Caco-2 (cell line): ENCODE data around the gene CUEDC2. TPM values are rescaled to one million over a fixed set of nuclear protein-coding genes. Genes with fewer than 3 reads are reported as not detected.

Experiments
- BruUV-seq: library from RNA; stranded (reverse); fragments of 400-500 nt; replicated peaks from 2 replicates; lab custom pipeline; 2021; lab: Mats Ljungman, UMichigan
- CTCF ChIA-PET: fragments of 300-600 bp; sonication (Branson Sonifier 250); formaldehyde crosslinking; loops from one replicate; lab custom pipeline; 2022; ENCODE audit warnings: antibody characterized with exemption; lab: Charles Lee
- POLR2A ChIA-PET: fragments of 300-600 bp; sonication (Branson Sonifier 250); formaldehyde crosslinking; loops from one replicate; lab custom pipeline; 2022; ENCODE audit warnings: antibody characterized with exemption; lab: Charles Lee
- DNase-seq, 2 experiments: peaks; one replicate each; pipeline versions ENCODE4 v3.0.0 to v3.0.0-alpha.2; 2020 to 2022
- H3K27me3 ChIP-seq: replicated peaks from 2 replicates; pipeline ENCODE4 v1.6.0; 2011; ENCODE audit warnings: low read length; ENCODE audit not compliant: control insufficient read depth, insufficient read depth
- H3K36me3 ChIP-seq: 2 replicates; pipeline ENCODE4 v1.5.1; 2011; ENCODE audit warnings: low read length; ENCODE audit not compliant: control insufficient read depth, insufficient read depth
- H3K4me1 ChIP-seq: fragments of 250-450 bp; sonication (Bioruptor Pico); 2 replicates; pipeline ENCODE4 v1.5.1; 2020; ENCODE audit warnings: mild to moderate bottlenecking
- H3K4me3 ChIP-seq: 2 replicates; pipeline ENCODE4 v1.5.1; 2011; ENCODE audit warnings: low read depth, mild to moderate bottlenecking, control low read depth, low read length
- H3K9me3 ChIP-seq: fragments of 250-450 bp; sonication (Bioruptor Pico); 2 replicates; pipeline ENCODE4 v1.5.1; 2020; ENCODE audit warnings: mild to moderate bottlenecking, moderate library complexity
- H3K27ac Mint-ChIP-seq: one replicate; pipeline ENCODE4 v1.8.0; 2022; ENCODE audit warnings: mixed read lengths; ENCODE audit not compliant: unreplicated experiment
- H3K27me3 Mint-ChIP-seq: one replicate; pipeline ENCODE4 v1.8.0; 2022; ENCODE audit warnings: mixed read lengths; ENCODE audit not compliant: insufficient read depth, unreplicated experiment
- H3K36me3 Mint-ChIP-seq: one replicate; pipeline ENCODE4 v1.8.0; 2022; ENCODE audit warnings: mild to moderate bottlenecking, mixed read lengths; ENCODE audit not compliant: insufficient read depth, unreplicated experiment
- H3K4me1 Mint-ChIP-seq: one replicate; pipeline ENCODE4 v1.8.0; 2022; ENCODE audit warnings: low read depth, mixed read lengths; ENCODE audit not compliant: unreplicated experiment
- H3K4me3 Mint-ChIP-seq: one replicate; pipeline ENCODE4 v1.8.0; 2022; ENCODE audit warnings: mild to moderate bottlenecking, moderate library complexity, mixed read lengths; ENCODE audit not compliant: unreplicated experiment
- H3K9me3 Mint-ChIP-seq: one replicate; pipeline ENCODE4 v1.8.0; 2022; ENCODE audit warnings: mixed read lengths; ENCODE audit not compliant: unreplicated experiment
- intact Hi-C: fragments of 100-400 bp; cut with micrococcal nuclease; formaldehyde crosslinking; loops from one replicate; pipeline ENCODE4 v1.10.0; 2022; ENCODE audit not compliant: unreplicated experiment
- total RNA-seq: library from RNA; stranded (reverse); gene quantifications from 2 replicates; pipeline ENCODE4 v1.2.3, GENCODE V29; 2022
- TF ChIP-seq, protein P1 (sequence below), 2 experiments: fragments of 200-600 bp in 1 of 2; IDR thresholded peaks; 1 replicate in 1 of 2; 2 replicates in 1 of 2; pipeline versions ENCODE4 v1.5.1 to v1.8.0; 2011 to 2022; ENCODE audit warnings: antibody characterized with exemption in 1 of 2, control low read depth in 1 of 2, inconsistent platforms in 1 of 2, low read depth in 1 of 2, low read length in 1 of 2, mild to moderate bottlenecking in 1 of 2, moderate library complexity in 1 of 2; ENCODE audit not compliant: insufficient read depth in 1 of 2, severe bottlenecking in 1 of 2, unreplicated experiment in 1 of 2

CUEDC2 gene
- total RNA-seq, 1 experiment from 2014 or later = 32.1 TPM

DNA sequence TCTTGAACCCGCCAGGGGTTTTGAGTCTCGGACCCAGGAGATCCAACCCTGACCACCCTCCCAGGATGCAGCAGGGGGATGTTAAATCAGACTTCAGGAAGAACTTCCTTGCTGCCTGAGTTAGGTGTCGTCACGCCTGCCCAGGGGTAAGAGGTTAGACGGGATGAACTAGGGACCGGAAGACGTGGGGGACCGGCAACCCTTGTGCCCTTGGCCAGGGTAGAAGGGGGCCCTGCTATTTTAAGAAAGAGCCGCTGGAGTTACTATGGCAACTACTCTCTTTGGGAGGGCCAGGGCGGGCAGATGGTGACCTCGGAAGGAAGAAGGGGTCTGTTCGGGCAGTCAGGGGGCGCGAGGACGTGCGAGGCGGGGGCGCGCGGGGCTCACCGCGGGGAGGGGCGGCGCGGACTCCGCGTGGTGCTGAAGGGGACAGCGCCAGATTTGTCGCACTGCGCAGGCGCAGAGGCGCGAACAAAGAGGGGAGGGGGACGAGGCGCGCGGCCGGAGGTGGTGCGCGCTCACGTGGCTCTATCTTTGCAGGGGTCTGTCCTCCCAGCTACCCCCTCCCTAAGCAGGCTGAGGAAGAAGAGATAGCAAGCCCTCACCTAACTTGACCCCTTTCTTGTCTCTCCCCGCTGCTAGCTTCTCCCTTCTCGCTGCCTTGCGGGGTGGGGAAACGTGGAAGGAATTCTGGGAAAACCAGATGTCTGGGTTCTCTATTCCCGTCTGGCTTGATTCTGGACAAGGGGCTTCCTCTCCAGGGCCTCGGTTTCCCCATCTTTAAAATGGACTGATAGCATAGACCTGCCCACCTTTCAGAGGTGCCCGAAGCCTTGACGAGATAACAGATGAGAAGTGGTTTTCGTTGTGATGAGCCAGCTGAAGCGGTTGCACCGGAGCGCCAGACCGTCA, 12.8 kb downstream of the CUEDC2 start:
- Mint-ChIP-seq H3K36me3 (peaks cover 33% of the 10 kb centered on the region), H3K27me3 (no peaks in the 10 kb centered on the region), H3K4me3 (peak overlapping the region; percentile 99), H3K4me1 (peaks cover 7% of the 10 kb centered on the region), H3K27ac (peak overlapping the region; percentile 68), H3K9me3 (no peaks in the 10 kb centered on the region)
- ChIA-PET POLR2A (interaction anchor here (1.4 kb wide), 1 partner anchor 13 kb away, joined by 6 read pairs; the partner anchor contains the start of gene CUEDC2), CTCF (interaction anchor here (1.0 to 5.3 kb wide), 6 partner anchors 13 to 34 kb away, joined by 3 to 37 read pairs (median 4); partner anchors contain the start of genes CUEDC2 and NFKB2)
- no TSS peak for BruUV-seq
- Histone ChIP-seq H3K27me3 (no peaks in the 10 kb centered on the region), H3K4me1 (peaks cover 9% of the 10 kb centered on the region; the same call in 1 of the 2 replicates), H3K4me3 (peak overlapping the region; percentile 83), H3K9me3 (no peaks in the 10 kb centered on the region), H3K36me3 (0 out of 2 replicates have a peak, but pooled peaks cover 1% of the 10 kb centered on the region)
- intact Hi-C loops = loop anchor here (2.0 to 5.0 kb wide), 2 partner anchors 41 to 163 kb away; no protein-coding TSS in a partner anchor
- DNase-seq = peak; percentile 77 to 88
- TF ChIP-seq, protein P1, sequence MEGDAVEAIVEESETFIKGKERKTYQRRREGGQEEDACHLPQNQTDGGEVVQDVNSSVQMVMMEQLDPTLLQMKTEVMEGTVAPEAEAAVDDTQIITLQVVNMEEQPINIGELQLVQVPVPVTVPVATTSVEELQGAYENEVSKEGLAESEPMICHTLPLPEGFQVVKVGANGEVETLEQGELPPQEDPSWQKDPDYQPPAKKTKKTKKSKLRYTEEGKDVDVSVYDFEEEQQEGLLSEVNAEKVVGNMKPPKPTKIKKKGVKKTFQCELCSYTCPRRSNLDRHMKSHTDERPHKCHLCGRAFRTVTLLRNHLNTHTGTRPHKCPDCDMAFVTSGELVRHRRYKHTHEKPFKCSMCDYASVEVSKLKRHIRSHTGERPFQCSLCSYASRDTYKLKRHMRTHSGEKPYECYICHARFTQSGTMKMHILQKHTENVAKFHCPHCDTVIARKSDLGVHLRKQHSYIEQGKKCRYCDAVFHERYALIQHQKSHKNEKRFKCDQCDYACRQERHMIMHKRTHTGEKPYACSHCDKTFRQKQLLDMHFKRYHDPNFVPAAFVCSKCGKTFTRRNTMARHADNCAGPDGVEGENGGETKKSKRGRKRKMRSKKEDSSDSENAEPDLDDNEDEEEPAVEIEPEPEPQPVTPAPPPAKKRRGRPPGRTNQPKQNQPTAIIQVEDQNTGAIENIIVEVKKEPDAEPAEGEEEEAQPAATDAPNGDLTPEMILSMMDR (IDR thresholded peaks at IDR 0.05; ENCODE audit: insufficient read depth in 1 of 2, low read depth in 1 of 2, low read length in 1 of 2, severe bottlenecking in 1 of 2, unreplicated experiment in 1 of 2) = no peak

DNA sequence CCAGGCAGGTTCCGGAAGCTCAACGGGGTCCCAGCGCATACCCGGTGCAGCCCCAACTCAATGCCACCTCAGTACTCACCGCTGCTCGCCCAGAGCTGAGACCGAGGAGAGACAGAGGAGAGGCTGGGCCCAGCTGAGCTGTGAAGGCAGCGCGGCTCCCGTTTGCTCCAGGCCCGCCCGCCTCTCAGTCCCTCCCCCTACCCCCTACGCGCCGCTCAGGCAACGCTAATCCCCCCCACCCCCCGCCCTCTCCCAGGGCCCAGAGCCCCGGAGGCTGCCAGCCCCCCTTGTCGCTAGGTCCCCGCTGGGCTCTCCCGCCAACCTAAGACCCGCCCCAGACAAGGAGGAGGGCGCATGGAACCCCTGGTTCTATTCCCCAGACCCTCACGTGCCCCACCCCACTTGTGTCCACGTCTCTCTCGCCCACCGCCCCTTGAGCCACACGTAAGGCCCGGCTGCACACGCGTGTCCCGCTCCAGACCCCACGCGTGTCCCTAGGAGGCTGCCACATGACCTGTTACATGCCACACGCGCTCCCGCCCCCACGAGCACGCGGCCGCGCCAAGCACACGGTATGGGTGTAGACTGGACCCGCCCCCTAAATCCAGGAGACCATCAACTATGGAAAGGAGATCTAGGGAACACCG, 13.6 kb downstream of the CUEDC2 start, which contains the start of gene PSD:
TSS of gene PSD (minus strand) at position 164 of the 647 bp plus-strand sequence. CDS start 1,747 bp downstream, outside the sequence.
- peak within 1 kb of the TSS; percentile 99 for H3K4me3 Mint-ChIP-seq
- peaks cover 28% of the 10 kb centered on the region for H3K36me3 Mint-ChIP-seq
- peak in 1 of 2 experiments; percentile 33 for DNase-seq
- Histone ChIP-seq H3K4me1 (peaks cover 9% of the 10 kb centered on the region; the same call in 1 of the 2 replicates), H3K4me3 (peak within 1 kb of the TSS; percentile 83), H3K9me3 (no peaks in the 10 kb centered on the region), H3K27me3 (no peaks in the 10 kb centered on the region), H3K36me3 (0 out of 2 replicates have a peak, but pooled peaks cover 1% of the 10 kb centered on the region)
- intact Hi-C loops = no loop called here
- no peaks in the 10 kb centered on the region for H3K27me3 Mint-ChIP-seq
- H3K4me1 Mint-ChIP-seq = peaks cover 7% of the 10 kb centered on the region
- no TSS peak for BruUV-seq
- H3K9me3 Mint-ChIP-seq = no peaks in the 10 kb centered on the region
- TF ChIP-seq, protein P1 (IDR thresholded peaks at IDR 0.05; ENCODE audit: insufficient read depth in 1 of 2, low read depth in 1 of 2, low read length in 1 of 2, severe bottlenecking in 1 of 2, unreplicated experiment in 1 of 2) = no peak
- ChIA-PET POLR2A (no interaction called here), CTCF (interaction anchor here (1.0 kb wide), 1 partner anchor 249 kb away, joined by 3 read pairs; no protein-coding TSS in a partner anchor)
- peak within 1 kb of the TSS; percentile 68 for H3K27ac Mint-ChIP-seq

DNA sequence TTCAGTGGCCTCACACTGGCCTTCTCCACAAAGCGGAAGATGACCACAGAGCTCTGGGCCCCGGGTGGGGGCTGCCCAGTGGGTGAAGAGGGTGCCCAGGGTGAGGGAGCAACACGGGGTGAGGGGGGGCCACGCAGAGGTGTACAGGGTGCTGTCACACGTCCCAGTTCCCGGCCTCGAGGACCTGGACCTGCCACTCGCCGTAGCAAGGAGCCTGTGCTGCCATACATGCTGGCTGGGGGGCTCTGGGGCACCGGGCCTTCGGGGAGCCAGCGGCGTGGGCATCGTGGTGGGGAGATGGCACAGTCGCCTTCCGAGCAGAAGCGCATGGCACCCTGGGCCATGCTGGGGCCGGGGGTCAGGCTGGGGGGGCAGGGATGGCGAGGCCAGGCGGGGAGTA, 15.7 kb downstream of the CUEDC2 start:
- Mint-ChIP-seq H3K9me3 (no peaks in the 10 kb centered on the region), H3K4me3 (no peak overlapping the region), H3K4me1 (peaks cover 7% of the 10 kb centered on the region), H3K36me3 (peaks cover 25% of the 10 kb centered on the region), H3K27me3 (no peaks in the 10 kb centered on the region), H3K27ac (no peak overlapping the region)
- intact Hi-C loops = no loop called here
- Histone ChIP-seq H3K4me3 (no peak overlapping the region), H3K4me1 (peaks cover 4% of the 10 kb centered on the region; the same call in 1 of the 2 replicates), H3K27me3 (peaks cover 1% of the 10 kb centered on the region; the same call in 1 of the 2 replicates), H3K9me3 (no peaks in the 10 kb centered on the region), H3K36me3 (no peaks in the 10 kb centered on the region)
- DNase-seq = no peak
- no TSS peak for BruUV-seq
- ChIA-PET POLR2A (no interaction called here), CTCF (interaction anchor here (0.7 kb wide), 1 partner anchor 12 kb away, joined by 3 read pairs; no protein-coding TSS in a partner anchor)
- TF ChIP-seq, protein P1 (IDR thresholded peaks at IDR 0.05; ENCODE audit: insufficient read depth in 1 of 2, low read depth in 1 of 2, low read length in 1 of 2, severe bottlenecking in 1 of 2, unreplicated experiment in 1 of 2) = no peak
